Embryonic facial prominence (tissue), 1 donor: ENCODE results near the gene QRFP.

ENCODE experiments used
- DNase-seq: peaks from one replicate; pipeline ENCODE4 v3.0.0-alpha.2; 2016; ENCODE audit errors: extremely low spot score

The QRFP gene, protein sequence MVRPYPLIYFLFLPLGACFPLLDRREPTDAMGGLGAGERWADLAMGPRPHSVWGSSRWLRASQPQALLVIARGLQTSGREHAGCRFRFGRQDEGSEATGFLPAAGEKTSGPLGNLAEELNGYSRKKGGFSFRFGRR

DNA sequence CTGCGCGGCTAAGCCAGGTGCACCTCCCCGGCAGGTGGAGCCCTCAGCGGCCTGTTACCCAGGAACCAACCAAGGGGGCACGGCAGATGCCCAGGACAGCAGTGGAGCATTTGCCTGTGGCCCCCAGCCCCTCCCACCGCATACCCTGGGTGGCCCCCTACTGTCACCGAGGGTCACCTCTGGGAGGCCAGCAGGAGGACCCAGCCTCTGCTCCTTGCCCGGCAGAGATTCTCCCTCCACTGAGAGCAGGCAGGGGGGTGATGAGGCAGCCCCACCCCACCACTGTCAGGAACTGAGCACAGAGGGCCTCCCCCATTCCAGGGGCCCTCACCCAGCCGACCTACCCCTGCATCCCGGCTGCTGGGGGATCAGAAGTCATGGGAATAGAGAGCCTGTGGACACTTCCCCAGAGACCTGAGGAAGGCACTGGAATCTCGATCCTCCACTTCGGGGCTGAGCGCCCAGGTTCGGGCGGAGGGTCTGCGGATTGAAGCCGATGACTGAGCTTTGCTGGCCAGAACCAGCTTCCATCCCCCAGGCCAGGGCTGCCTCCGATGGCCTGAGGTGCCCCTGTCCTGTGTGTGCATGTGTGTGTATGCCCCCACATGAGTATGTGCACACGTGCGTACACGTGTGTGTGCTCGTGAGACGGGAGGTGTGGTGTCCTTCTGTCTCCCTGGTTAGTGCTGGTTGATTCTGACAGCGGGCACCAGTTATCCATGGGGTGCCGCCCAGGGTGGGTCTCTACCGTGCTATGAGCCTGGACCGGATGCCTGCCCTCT lies at the start of gene QRFP:
QRFP (minus strand) TSS at position 580 of the 782 bp plus-strand sequence. CDS start 2,974 bp downstream, outside the sequence.
- no peak for DNase-seq

DNA sequence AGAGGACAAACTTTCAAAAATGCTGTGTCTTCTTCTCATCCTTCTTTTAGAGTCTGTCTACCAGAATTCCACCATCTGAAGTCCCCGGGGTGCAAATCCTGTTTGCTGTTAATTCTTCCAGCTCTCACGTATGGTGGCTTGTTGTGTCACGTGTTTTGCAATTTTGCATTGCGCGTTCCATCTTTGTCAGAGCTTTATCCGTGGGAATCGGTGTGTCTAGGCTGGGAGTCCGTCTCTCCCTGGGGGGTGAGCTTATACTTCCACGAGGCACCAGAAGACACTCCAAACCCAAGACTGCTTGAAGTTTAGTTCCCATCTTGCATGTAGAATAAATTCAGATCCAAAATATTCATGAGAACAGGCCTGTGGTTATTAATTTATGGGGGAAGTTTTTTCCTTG lies 48.6 kb upstream of the QRFP start:
- no peak for DNase-seq

DNA sequence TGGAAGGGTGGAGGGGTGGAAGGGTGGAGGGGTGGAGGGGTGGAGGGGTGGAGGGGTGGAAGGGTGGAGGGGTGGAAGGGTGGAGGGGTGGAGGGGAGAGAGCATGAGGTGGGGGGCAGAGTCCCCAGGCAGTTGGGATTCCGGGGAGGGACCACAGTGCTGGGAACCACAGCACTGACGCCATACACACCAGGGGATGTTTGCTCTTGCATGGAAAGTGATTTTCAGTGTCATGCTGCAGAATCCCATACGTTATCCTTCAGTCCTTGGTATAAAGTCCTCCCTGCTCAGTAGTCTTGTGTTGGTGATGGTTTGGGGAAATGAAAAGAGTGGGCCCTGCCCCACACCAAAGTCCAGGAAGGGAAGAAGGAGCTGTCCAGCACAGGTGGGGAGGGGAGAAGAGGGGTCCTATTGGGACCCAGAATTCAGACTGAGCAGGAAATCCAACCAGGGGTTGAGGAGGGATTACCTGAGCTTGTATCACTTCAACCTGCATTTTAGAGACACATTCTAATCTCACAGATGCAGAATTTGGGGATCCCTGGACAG lies 48.0 kb upstream of the QRFP start:
- DNase-seq = no peak

DNA sequence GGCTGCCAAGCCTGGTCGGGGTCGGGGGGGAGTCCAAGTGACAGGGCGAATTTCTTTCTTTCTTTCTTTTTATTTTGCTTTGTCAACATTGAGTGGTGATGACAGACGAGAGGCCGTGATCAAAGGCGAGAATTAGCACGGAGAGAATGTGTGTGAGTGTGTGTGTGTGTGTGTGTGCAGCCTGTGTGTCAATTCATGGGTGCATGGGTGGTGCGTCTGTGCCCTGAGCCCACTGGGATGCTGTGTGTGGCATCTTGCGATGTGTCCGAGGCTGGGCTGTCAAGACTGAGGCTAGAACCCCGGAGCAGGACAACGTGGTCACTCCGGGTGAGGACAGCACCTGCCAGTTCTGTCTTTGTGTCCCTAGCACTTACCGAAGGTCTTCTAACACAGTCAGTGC lies 47.2 kb upstream of the QRFP start:
- DNase-seq = no peak

DNA sequence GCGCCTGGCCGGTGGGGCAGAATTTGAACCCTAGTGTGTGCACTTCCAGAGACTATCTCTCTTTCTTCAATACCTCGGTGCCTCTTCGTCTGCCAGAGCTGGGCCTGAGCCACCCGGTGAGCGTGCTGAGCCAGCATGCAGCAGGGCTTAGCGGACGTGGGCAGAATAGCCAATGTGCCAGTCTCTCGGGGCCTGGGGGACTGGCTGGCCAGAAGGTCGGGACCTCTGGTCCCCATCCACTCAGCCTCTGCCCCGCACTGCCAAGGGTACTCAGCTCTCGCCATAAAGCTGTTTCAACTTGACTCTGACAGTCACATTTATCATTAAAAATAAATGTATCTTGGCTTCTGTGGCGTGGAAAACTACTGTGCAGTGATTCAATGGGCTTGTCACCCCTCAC lies 46.6 kb upstream of the QRFP start:
- DNase-seq = no peak

DNA sequence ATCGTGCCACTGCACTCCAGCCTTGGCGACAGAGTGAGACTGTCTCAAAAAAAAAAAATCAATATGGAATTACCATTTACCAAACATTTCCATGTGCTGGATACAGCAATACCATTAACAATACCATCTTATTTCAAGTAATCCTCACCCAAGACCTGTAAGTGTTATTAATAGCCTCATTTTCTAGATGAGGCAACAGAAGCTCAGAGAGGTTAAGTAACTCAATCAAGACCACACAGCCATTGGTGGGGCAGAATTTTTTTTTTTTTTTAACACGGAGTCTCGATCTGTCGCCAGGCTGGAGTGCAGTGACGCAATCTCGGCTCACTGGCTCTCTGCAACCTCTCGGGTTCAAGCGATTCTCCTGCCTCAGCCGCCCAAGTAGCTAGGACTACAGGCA lies 46.1 kb upstream of the QRFP start:
- no peak for DNase-seq

DNA sequence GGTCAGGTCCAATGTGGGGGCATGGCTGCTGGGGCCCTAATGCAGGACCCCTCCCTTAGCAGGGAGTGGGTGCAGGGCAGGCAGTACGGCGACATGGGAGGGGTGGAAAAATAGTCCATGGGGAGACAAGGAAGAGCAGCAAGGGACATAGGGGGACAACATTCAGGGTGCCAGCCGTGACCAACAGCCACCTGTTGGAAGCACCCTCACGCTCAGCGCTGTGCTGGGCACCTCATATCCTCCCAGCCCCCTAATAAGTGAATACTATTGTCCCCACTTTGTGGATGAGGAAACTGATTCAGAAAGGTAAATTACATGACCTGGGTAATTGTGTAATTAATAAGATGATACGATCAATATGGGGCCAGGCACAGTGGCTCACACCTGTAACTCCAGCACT lies 45.5 kb upstream of the QRFP start:
- DNase-seq = no peak

DNA sequence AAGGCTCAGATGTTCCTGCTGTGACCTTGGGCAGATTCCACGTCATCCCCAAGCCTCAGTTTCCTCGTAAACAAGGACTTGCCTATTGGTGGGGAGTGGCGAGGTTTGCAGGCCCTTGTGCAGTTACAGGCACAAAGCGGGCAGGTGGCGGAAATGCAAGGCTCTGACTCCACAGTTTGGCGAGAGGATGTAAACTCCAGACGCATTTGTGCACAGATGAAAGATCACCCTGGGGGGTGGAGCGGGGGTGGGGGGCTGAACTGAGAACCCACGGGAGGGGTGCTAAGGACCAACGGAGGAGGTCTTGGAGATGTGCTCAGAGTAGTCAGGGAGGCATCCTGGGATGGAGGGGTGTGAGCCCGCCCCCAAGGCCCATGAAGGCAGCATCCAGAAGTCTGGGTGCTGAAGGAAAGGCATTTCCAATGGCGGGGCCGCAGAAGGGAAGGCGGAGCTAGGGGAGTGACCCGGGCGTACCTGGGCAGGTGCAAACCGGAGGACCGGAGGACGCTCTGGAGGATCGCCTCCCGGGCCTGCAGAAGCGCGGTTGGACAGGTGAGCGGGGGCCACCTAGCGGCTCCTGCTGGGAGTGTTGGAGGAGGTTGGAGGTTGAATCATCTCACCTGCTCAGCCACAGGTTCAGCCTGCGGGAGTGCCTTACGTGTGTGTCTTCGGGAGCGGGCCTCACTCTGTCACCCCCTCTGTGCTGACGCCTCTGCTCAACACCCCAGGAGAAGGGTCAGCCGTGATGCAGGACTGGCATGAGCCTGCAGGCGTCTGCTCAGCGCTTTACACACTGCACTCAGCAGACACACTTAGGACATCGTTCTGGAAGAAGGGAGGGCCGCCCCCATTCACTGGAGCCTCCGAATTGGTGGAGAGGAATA lies 44.3 kb upstream of the QRFP start:
- DNase-seq = peak; percentile 11

DNA sequence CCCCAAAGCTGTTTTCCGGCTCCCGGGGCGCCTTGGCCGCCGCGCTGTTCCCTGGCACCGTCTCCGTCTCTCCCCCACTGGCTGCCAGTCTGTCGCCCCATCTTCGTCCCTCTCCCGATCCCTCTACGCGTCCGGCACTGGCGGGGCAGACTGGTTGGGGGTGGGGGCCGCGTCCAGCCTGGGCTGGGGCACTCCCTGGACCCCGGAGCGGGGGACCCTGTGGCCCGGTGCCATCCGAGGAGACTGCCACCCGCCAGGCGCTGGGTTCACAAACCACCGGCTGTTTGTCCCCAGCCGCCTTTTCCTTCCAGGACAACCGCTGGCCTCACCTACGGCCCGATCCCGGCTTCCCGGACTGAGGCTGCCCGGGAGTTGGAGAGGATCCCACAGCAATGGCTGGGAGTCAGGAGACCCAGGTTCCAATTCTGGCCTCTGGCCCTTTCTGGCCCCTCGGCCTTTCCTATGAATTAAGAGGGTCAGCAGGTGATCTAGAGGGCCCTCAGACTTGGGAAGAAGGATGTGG lies 43.5 kb upstream of the QRFP start:
- no peak for DNase-seq

DNA sequence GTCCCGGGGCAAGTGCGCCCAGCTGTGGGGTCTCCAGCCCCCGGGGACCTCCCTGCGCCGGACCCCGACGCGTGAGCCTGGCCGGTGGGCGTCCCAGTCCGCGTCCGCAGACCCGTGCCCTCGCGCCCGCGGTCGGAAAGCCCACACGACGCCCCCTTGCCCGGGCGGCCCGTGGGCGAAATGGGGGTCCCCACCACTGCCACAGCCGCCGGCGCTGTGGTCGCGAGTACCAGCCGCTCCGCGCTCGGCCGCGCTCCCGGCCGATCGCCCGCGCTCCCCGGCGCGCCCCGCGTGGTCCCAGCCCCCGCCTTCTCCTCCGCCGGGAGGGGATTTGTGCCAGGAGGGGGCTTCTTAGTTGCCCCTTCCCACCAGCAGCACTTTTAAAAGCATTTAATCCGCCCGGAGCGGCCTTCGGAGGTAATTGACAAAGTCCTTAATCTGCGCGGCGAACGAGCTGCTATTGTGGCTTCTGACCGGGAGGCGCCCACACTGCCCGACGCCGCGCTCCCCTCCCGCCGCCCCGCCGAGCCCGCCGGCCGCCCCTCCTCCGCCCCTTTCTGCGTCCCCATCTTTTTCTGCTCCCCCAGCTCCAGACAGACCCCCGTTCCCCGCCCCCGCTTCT lies 42.9 kb upstream of the QRFP start:
- no peak for DNase-seq

DNA sequence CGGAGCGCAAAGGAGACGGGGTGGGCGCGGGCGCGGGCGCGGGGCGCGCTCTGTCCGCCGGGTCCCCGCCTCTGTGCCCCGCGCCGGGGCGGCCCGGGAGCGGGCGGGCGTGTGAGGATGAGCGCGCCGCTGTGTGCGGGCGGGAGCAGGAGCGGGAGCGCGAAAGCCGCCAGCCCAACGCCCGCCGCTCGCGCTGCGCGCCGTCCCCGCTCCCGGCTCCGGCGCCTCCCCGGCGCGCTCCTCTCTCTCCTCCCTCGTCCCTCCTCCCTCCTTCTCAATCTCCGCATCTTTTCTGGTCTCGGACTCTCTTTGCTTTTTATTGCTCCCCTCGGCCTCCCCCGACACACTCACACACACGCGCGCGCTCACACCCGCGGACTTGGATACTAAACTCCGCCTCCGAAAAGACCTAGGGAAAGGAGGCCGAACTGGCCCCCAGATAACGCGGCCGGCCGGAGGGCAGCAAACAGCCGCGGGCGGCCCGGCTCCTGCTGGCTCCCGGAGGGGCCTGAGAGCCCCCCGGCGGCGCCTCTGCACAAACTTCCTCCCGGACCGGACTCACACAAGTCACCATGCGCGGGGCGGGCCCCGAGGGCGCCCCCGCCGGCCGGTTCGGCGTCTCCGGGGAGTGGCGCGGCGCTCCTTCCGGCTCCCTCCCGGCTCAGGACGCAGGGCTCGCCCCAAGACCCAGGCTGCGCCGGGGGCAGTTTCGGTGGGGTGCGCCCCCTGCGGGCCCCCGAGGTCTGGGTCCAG lies 42.2 kb upstream of the QRFP start, which contains the start of gene FIBCD1:
FIBCD1 (minus strand) TSS at position 596 of the 753 bp plus-strand sequence. CDS start 640 bp downstream, outside the sequence.
- DNase-seq = peak; percentile 12

DNA sequence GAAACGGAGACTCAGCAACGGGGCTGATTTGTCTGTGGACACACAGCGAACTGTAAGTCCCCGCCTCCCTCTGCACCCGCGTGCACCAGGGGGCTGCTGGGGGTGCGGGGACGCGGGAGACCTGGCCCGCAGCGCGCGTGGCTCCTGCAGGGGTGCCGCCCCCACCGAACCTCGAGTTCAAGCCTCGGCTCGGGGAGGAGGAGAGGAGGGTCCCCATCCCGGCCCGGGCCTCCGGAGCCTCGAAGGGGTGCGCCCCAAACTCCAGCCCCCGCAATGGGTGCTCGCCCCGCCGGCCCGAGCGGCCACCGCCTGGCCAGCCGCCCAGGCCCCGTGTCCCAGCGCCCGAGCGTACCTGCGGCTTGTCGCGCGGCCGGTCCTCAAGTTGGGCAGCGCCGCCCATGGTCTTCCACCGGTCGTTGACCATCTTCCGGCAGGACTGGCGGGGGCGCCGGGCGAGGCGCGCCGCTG lies 41.6 kb upstream of the QRFP start:
- no peak for DNase-seq

DNA sequence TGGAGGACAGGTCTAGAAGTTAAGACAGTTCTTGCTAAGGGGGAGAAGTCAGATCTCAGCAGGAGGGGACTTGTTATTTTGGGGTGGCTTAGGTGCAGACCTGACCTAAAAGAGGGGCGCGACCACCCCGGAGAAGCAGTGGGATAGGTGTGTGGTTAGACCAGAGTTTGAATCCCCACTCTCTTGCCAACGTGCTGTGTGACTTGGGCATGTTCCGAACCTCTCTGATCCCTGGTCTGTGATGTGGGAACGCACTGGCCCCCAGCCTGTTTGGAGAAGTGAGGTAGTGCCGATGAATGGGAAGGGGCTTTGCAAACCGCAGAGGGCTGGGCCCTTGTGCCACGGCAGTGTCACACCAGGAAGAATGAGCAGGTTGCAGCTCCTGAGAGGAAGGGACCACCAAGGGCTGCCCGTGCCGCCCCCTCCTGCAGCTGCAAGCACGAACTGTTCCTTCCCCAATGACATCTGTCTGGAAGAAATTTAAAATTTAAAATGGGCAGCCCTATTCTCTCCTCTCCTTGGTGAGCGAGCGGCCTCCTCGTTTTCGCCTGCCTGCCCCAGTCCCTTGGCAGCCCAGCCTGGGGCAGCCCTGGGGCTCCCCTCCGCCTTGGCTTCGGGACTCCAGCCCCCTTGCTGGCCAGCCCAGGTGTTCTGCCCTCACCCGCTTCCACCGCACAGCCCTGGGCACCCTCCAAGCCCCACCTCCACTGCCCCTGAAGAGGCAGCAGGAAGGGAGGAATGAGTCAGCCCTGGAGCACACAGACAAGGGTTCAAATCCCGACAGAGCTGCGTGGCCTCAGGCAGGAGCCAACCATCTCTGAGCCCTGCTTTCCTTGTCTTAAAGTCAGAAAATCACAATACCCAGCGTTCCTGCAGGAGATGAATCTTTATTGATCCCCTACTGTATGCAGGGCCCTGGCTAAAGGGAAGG lies 40.8 kb upstream of the QRFP start:
- no peak for DNase-seq

DNA sequence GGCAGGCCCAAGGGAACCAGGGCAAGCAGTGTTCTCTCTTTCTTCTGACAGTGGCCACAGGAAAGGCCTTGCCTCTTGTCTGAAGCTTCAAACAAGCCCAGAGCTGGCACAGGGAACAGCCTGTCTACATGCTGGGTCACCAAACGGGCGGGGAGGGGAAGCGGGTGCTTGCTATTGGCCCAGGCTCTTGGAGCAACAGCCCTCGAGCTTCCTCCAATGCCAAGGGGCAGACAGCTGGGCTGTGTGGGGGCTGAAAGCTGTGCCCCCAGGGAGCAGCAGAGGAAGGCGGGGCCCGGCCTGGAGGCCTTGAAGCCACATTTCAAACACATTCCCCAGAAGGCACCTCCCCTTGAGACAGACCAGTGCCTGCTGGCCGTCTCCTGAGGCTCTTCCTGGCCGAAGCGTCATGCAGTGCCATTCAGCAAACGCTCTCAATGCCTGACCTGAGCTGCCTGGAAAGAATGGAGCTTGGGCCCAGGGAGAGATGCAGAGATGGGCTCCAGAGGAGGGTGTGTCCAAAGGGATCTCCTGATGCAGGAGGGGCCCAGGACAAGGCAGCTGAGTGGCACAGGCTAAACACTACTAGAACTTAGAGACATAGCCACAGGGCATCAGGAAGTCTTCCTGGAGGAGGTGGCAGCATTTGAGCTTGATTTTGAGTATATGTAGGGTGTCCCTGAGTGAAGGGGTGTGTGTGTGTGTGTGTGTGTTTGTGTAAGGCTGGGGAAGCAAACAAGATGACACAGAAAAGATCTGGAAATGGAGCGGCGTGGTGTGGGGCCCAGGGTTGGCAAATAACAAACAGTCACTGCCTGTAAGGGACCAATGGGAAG lies 39.9 kb upstream of the QRFP start:
- no peak for DNase-seq

DNA sequence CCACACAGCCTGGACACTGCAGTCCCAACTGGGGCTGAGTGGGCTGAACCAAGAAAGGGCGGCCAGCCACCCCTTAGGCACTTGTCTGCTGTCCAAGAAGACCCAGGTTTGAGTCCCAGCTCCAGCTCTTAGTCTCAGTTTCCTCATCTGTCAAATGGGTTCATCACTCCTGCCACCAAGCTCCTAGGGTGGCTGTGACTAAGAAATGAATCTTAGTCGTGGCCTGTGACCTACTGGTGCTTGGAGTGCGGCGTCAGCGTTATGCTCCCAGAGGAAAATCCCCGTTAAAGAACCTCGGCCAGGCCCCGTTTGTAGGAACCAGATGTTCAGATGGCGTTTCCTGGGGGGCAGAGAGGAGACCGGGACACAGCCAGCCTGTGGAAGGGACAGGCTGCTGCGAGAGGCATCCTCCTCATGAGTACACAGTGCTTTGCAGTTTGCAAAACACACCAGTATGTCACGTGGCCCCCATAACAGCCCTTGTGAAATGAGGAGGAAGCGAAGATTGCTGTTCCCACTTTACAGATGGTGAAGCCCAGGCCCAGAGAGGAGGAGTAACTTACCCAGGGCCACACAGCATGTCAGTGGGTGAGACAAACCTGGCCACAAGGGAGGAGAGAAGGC lies 39.1 kb upstream of the QRFP start:
- no peak for DNase-seq

DNA sequence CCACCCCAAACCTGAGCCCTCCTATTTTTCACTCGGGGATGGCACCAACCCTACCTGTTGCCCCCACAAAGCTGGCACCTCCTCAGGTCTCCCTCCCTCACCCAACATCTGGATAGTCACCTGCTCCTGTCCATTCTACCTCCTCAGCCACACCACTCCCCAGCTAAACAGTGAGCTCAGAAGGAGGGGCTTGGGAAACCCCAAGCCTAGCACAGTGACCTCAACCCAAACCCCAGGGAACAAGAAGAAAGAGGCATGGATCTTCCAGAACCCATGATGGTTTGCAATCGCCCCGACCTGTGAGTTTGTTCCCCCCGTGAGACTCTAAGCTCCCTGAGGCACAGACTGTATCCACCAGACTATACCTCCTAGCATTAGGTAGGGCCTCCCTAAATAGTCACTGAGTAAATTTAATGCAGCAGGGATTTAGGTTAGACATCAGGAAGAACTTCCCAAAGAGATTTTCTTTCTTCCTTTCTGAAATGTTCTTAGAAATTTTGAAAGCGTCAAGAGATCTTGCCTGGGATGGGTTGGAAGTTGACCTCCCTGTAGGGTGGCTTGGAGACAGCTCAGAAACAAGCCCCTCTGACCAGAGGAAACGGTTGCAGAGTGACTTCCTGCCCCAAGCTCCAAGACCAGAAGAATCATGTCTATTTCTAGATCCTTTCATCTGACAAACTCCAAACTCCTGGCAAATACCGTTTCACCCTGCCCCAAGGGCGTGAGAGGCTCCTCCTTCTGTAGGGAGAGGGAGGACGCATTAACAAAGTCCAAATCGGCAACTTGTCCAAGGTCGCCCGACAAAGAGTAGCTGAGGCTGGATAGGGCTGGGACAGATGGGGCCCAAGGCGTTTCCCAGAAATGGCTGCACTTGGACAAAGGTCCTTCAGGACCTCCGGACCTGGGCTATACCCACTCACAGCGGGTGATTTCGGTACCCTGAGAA lies 38.4 kb upstream of the QRFP start:
- no peak for DNase-seq

DNA sequence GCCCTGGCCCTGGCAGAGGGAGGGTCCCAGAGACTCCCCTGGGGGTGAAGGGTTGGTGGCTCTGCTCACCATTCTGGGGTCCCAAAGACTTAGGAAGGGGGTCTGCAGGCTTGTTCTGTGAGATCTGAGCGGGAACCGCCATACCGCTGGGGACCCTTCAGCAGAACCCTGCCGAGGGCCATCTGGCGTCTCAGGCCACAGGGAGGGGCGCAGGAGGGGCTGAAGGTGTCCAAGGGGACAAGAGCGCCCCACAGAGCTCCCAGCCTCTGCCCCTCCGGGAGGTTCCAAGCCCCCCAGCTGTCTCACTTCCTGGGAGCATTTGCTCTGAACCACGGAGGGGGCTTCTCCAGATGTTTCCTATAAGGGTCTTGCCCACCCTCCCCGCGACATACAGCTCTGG lies 37.6 kb upstream of the QRFP start:
- no peak for DNase-seq
